GM19395 (cell line): ENCODE results near the gene FAM120A.

Source experiments
- ATAC-seq: cut with Tn5 transposase; IDR thresholded peaks from one replicate; pipeline ENCODE4 v1.9.1; 2021; ENCODE audit warnings: mild to moderate bottlenecking, moderate library complexity; ENCODE audit not compliant: unreplicated experiment

FAM120A gene

GRCh38 chr9:93552923-93553322 lies 101.4 kb downstream of the FAM120A start:
- no peak for ATAC-seq

GRCh38 chr9:93555370-93555769 lies 103.9 kb downstream of the FAM120A start:
- no peak for ATAC-seq

GRCh38 chr9:93557366-93558137 lies 106.1 kb downstream of the FAM120A start:
- no peak for ATAC-seq

GRCh38 chr9:93558503-93558902 lies 107.0 kb downstream of the FAM120A start:
- no peak for ATAC-seq

- no peak for ATAC-seq
Observed at GRCh38 chr9:93560991-93561390, 109.5 kb downstream of the FAM120A start.

- no peak for ATAC-seq
Observed at GRCh38 chr9:93562157-93562556, 110.7 kb downstream of the FAM120A start.

GRCh38 chr9:93565089-93565488 lies 113.6 kb downstream of the FAM120A start:
- no peak for ATAC-seq

GRCh38 chr9:93566408-93567270 lies 115.2 kb downstream of the FAM120A start:
- ATAC-seq: peak; percentile 78

GRCh38 chr9:93567271-93567959 lies 115.9 kb downstream of the FAM120A start:
- no peak for ATAC-seq

GRCh38 chr9:93568169-93568568 lies 116.7 kb downstream of the FAM120A start:
- no peak for ATAC-seq

GRCh38 chr9:93569621-93570174 lies 118.2 kb downstream of the FAM120A start:
- no peak for ATAC-seq

- no peak for ATAC-seq
Observed at GRCh38 chr9:93572221-93572620, 120.7 kb downstream of the FAM120A start.

GRCh38 chr9:93572636-93573515 lies 121.4 kb downstream of the FAM120A start:
- no peak for ATAC-seq

- no peak for ATAC-seq
Observed at GRCh38 chr9:93573516-93573828, 122.0 kb downstream of the FAM120A start.

- no peak for ATAC-seq
Observed at GRCh38 chr9:93574091-93574899, 122.8 kb downstream of the FAM120A start.

GRCh38 chr9:93574900-93575795 lies 123.7 kb downstream of the FAM120A start:
- no peak for ATAC-seq

- ATAC-seq: no peak
Observed at GRCh38 chr9:93575796-93576257, 124.3 kb downstream of the FAM120A start.
